Esophagus squamous epithelium (tissue), 5 donors: ENCODE results near the gene SPDYE3. TPM values are rescaled to one million over a fixed set of nuclear protein-coding genes. Genes with fewer than 3 reads are reported as not detected.
"Not testable (repeated sequence)": the region's sequence is repeated elsewhere in the genome, so short reads cannot be mapped to it uniquely, and the experiment has no call there.

Experiments
- DNase-seq: peaks from one replicate; lab custom pipeline; 2025; lab: John Stamatoyannopoulos, UW
- H3K27ac ChIP-seq, 4 donors: fragments of 200-600 bp; sonication (generic); one replicate each; pipeline ENCODE4 v1.5.1; 2016 to 2019; ENCODE audit warnings: mild to moderate bottlenecking in 1 of 4
- H3K27me3 ChIP-seq, 4 donors: fragments of 200-600 bp; sonication (generic); 1 replicate in 3 of 4; 2 replicates in 1 of 4; pipeline versions ENCODE4 v1.5.1 to v1.6.0; 2017 to 2021; ENCODE audit warnings: antibody characterized with exemption in 1 of 4
- H3K36me3 ChIP-seq, 3 donors: fragments of 200-600 bp; sonication (generic); one replicate each; pipeline ENCODE4 v1.5.1; 2016 to 2019
- H3K4me1 ChIP-seq, 3 donors: fragments of 200-600 bp; sonication (generic); one replicate each; pipeline ENCODE4 v1.5.1; 2017 to 2019
- H3K4me3 ChIP-seq, 4 donors: fragments of 200-600 bp; sonication (generic); 1 replicate in 3 of 4; 2 replicates in 1 of 4; pipeline ENCODE4 v1.5.1; 2016 to 2019; ENCODE audit warnings: mild to moderate bottlenecking in 2 of 4, moderate library complexity in 1 of 4
- H3K9me3 ChIP-seq, 3 donors: fragments of 200-600 bp; sonication (generic); one replicate each; pipeline ENCODE4 v1.5.1; 2016 to 2019
- CTCF ChIP-seq, 6 experiments: fragments of 450-650 bp in 4 of 6; fragments of 200-600 bp in 2 of 6; sonication (generic) in 2 of 6; IDR thresholded peaks; one replicate each; pipeline ENCODE4 v1.5.1; 2016 to 2019; ENCODE audit warnings: antibody characterized with exemption in 6 of 6, mild to moderate bottlenecking in 4 of 6, moderate library complexity in 4 of 6
- POLR2A ChIP-seq, 4 donors: fragments of 450-650 bp; IDR thresholded peaks; one replicate each; pipeline ENCODE4 v1.6.1; 2017; ENCODE audit warnings: antibody characterized with exemption in 4 of 4, mild to moderate bottlenecking in 4 of 4, moderate library complexity in 3 of 4
- WGBS, 2 donors: methylation state at CpG; one replicate each; pipeline ENCODE4 v1.1.5; 2018; 5-methylcytosine and 5-hydroxymethylcytosine counted together
- intact Hi-C: fragments of 100-400 bp; cut with DNase I; formaldehyde crosslinking; loops from one replicate; pipeline ENCODE4 v1.15.0; 2022
- total RNA-seq, 4 donors: library from RNA; depleted of rRNA; stranded (reverse); fragments of >200 nt; gene quantifications; one replicate each; pipeline ENCODE4 v1.1.0, GENCODE V29; 2016
- donor health status: DM: yes; HTN: yes; CAD: no.

The SPDYE3 gene
- total RNA-seq = not detected

GRCh38 chr7:100307402-100307801 is at the start of gene SPDYE3:
Gene SPDYE3, plus strand, starts transcription at chr7:100307702. Its CDS starts 184 bp downstream, at chr7:100307886.
- intact Hi-C loops, H3K4me1 ChIP-seq, H3K27me3 ChIP-seq, H3K36me3 ChIP-seq, H3K27ac ChIP-seq, H3K4me3 ChIP-seq, H3K9me3 ChIP-seq, DNase-seq: not testable (repeated sequence)
- WGBS, 2 donors = 81 to 86% methylated on average over 2 to 5 of the region's 8 CpGs

GRCh38 chr7:100259984-100260383 is 47.5 kb upstream of the SPDYE3 start:
- 84 to 88% methylated on average over 7 to 8 of the region's 8 CpGs for WGBS, 2 donors
- H3K27me3 ChIP-seq, H3K27ac ChIP-seq, H3K4me3 ChIP-seq, DNase-seq, H3K9me3 ChIP-seq, H3K36me3 ChIP-seq, intact Hi-C loops: not testable (repeated sequence)
- H3K4me1 ChIP-seq = peaks cover 0 to 12% (median 0%) of the 10 kb centered on the region in 3 donors

GRCh38 chr7:100262896-100263295 is 44.6 kb upstream of the SPDYE3 start:
- H3K9me3 ChIP-seq, H3K4me3 ChIP-seq, H3K27me3 ChIP-seq, H3K36me3 ChIP-seq, intact Hi-C loops, DNase-seq, H3K27ac ChIP-seq: not testable (repeated sequence)
- WGBS, 2 donors = 95 to 96% methylated on average over 4 of the region's 4 CpGs
- H3K4me1 ChIP-seq = peaks cover 0 to 17% (median 5%) of the 10 kb centered on the region in 3 donors

GRCh38 chr7:100264223-100264622 is 43.3 kb upstream of the SPDYE3 start:
- WGBS, 2 donors = 71 to 94% methylated on average over 3 to 4 of the region's 4 CpGs
- H3K27ac ChIP-seq, H3K27me3 ChIP-seq, H3K9me3 ChIP-seq, H3K36me3 ChIP-seq, DNase-seq, intact Hi-C loops, H3K4me3 ChIP-seq: not testable (repeated sequence)
- peaks cover 0 to 17% (median 5%) of the 10 kb centered on the region in 3 donors for H3K4me1 ChIP-seq

- H3K36me3 ChIP-seq, H3K27ac ChIP-seq, H3K9me3 ChIP-seq, DNase-seq, H3K27me3 ChIP-seq, H3K4me3 ChIP-seq, intact Hi-C loops: not testable (repeated sequence)
- 47 to 76% methylated on average over 4 to 5 of the region's 7 CpGs for whole genome bisulfite sequencing, 2 donors
- H3K4me1 ChIP-seq = peaks cover 0 to 20% (median 5%) of the 10 kb centered on the region in 3 donors
These were observed 42.8 kb upstream of the SPDYE3 start for GRCh38 chr7:100264669-100265165.

GRCh38 chr7:100265851-100266250 is 41.7 kb upstream of the SPDYE3 start:
- intact Hi-C loops = not testable (repeated sequence)
- WGBS, 2 donors = 48 to 59% methylated on average over 5 of the region's 5 CpGs

GRCh38 chr7:100266576-100267354 is 40.7 kb upstream of the SPDYE3 start:
- WGBS, 2 donors = 84 to 87% methylated on average over 7 to 9 of the region's 10 CpGs
- Histone ChIP-seq H3K4me3 (no peak overlapping the region), H3K27ac (no peak overlapping the region), H3K4me1 (peaks cover 0 to 37% (median 18%) of the 10 kb centered on the region in 3 donors), H3K9me3 (no peaks in the 10 kb centered on the region), H3K36me3 (no peaks in the 10 kb centered on the region), H3K27me3 (no peaks in the 10 kb centered on the region)
- TF ChIP-seq CTCF (IDR thresholded peaks at IDR 0.05) (no peak), POLR2A (IDR thresholded peaks at IDR 0.05) (no peak)
- no peak for DNase-seq
- intact Hi-C loops = no loop called here

More at GRCh38 chr7:100265851-100266250, 41.7 kb upstream of the SPDYE3 start:
- H3K36me3 ChIP-seq, H3K27ac ChIP-seq, H3K27me3 ChIP-seq, H3K4me3 ChIP-seq, H3K9me3 ChIP-seq, DNase-seq: not testable (repeated sequence)
- H3K4me1 ChIP-seq = peaks cover 0 to 29% (median 12%) of the 10 kb centered on the region in 3 donors

- intact Hi-C loops = no loop called here
- WGBS, 2 donors = 74 to 93% methylated on average over 4 to 6 of the region's 6 CpGs
- TF ChIP-seq POLR2A (IDR thresholded peaks at IDR 0.05) (no peak), CTCF (IDR thresholded peaks at IDR 0.05) (no peak)
These were observed 39.9 kb upstream of the SPDYE3 start for GRCh38 chr7:100267648-100268047.

GRCh38 chr7:100268882-100269281 is 38.6 kb upstream of the SPDYE3 start:
- DNase-seq, intact Hi-C loops, H3K9me3 ChIP-seq, H3K36me3 ChIP-seq, H3K27ac ChIP-seq, H3K4me3 ChIP-seq, H3K27me3 ChIP-seq: not testable (repeated sequence)
- WGBS, 2 donors = 88 to 95% methylated on average over 8 to 10 of the region's 11 CpGs
- peaks cover 4 to 45% (median 27%) of the 10 kb centered on the region in 3 donors for H3K4me1 ChIP-seq

More at GRCh38 chr7:100267648-100268047, 39.9 kb upstream of the SPDYE3 start:
- Histone ChIP-seq H3K4me3 (no peak overlapping the region), H3K27me3 (no peaks in the 10 kb centered on the region), H3K4me1 (peaks cover 3 to 43% (median 23%) of the 10 kb centered on the region in 3 donors), H3K27ac (no peak overlapping the region), H3K9me3 (no peaks in the 10 kb centered on the region), H3K36me3 (no peaks in the 10 kb centered on the region)
- DNase-seq = no peak

- H3K27ac ChIP-seq, H3K27me3 ChIP-seq, intact Hi-C loops, H3K4me3 ChIP-seq, DNase-seq, H3K9me3 ChIP-seq, H3K36me3 ChIP-seq: not testable (repeated sequence)
- WGBS, 2 donors = 79 to 86% methylated on average over 8 to 11 of the region's 14 CpGs
- H3K4me1 ChIP-seq = peaks cover 4 to 39% (median 27%) of the 10 kb centered on the region in 3 donors
These were observed 38.0 kb upstream of the SPDYE3 start for GRCh38 chr7:100269306-100270045.
